ENCODE measurements around the gene NOL9.

DNA sequence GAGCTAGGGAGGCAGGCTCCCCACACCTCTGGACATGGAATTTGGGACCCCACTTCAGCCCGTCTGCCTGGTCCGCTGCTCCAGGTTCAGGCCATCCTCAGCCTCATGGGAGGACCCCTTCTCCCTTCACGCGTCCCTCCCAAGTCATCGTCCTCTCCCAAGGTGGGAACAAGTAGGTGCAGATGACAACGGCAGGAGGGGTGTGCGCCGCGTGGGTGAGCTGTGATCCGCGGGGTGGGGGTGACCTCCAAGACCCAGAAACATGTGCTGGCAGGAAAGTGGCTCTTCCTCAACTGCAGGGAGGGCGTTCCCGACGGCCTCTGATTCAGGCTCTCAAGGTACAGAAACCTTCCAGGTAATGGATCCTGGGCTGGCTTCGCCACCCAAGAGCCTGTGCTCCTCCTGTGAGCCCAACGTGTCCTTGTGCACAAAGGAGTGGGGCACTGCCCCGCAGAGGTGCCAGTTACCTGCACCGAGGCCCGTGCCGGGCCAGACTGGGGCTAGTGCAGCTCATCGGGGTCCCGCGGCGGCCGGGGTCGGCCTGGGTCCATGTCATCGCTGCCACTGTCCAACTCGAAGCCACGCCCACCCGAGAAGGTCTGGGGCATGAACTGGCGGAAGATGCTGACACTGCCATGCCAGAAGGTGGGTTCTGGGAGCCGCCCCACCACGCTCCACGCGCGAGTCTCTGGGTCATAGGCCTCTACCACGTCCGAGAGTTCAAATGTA, 38.7 kb upstream of the NOL9 start:
- TF ChIP-seq CTCF (IDR thresholded peaks at IDR 0.05) = no peak
- TF ChIP-seq POLR2A (IDR thresholded peaks at IDR 0.05) = no peak
